Activated naive CD8-positive, alpha-beta T cell treated with anti-CD3 and anti-CD28 coated beads for 36 hours (primary cell): ENCODE results near the gene IGFBP7. TPM values are rescaled to one million over a fixed set of nuclear protein-coding genes. Genes with fewer than 3 reads are reported as not detected.
"Not testable (repeated sequence)": the region's sequence is repeated elsewhere in the genome, so short reads cannot be mapped to it uniquely, and the experiment has no call there.

ENCODE experiments used
- DNase-seq: peaks from one replicate; pipeline ENCODE4 v3.0.0; 2021
- H3K27ac Mint-ChIP-seq: one replicate; pipeline ENCODE4 v1.8.0; 2022; ENCODE audit warnings: mild to moderate bottlenecking, moderate library complexity, mixed read lengths
- H3K27me3 Mint-ChIP-seq: one replicate; pipeline ENCODE4 v1.8.0; 2022; ENCODE audit warnings: mild to moderate bottlenecking, mixed read lengths
- H3K36me3 Mint-ChIP-seq: one replicate; pipeline ENCODE4 v1.8.0; 2021; ENCODE audit warnings: mild to moderate bottlenecking, mixed read lengths
- H3K4me1 Mint-ChIP-seq: one replicate; pipeline ENCODE4 v1.8.0; 2021; ENCODE audit warnings: mixed read lengths
- H3K4me3 Mint-ChIP-seq: one replicate; pipeline ENCODE4 v1.8.0; 2022; ENCODE audit warnings: mild to moderate bottlenecking, moderate library complexity, mixed read lengths
- H3K9me3 Mint-ChIP-seq: one replicate; pipeline ENCODE4 v1.8.0; 2022; ENCODE audit warnings: mixed read lengths
- total RNA-seq, 2 experiments: library from RNA; stranded (reverse); gene quantifications; one replicate each; pipeline ENCODE4 v1.2.3, GENCODE V29; 2021

Gene IGFBP7
- total RNA-seq, 2 experiments from 2014 or later: not detected

DNA sequence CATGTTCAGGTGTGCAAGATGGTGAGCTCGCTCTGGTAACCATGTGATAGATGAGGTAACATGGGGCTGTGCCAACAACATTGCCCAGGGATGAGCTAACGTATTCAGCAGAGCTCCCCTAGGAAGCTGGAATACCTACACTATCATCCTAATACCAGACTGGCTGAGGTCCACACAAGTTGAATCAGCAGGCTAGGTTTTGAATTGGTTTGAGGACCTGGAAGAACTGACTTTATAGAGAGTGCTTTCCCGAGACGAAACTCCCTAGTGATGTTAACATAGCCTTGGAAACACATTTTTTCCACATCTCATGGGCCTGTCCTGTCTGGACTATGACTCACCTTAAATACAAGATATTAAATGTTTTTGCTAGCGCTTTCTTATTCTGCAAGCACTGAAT, 56.7 kb downstream of the IGFBP7 start:
- no peaks in the 10 kb centered on the region for H3K36me3 Mint-ChIP-seq
- no peak for DNase-seq
- no peak overlapping the region for H3K27ac Mint-ChIP-seq
- peaks cover 3% of the 10 kb centered on the region for H3K27me3 Mint-ChIP-seq
- H3K4me1 Mint-ChIP-seq: no peaks in the 10 kb centered on the region
- H3K4me3 Mint-ChIP-seq: no peak overlapping the region
- H3K9me3 Mint-ChIP-seq: no peaks in the 10 kb centered on the region

DNA sequence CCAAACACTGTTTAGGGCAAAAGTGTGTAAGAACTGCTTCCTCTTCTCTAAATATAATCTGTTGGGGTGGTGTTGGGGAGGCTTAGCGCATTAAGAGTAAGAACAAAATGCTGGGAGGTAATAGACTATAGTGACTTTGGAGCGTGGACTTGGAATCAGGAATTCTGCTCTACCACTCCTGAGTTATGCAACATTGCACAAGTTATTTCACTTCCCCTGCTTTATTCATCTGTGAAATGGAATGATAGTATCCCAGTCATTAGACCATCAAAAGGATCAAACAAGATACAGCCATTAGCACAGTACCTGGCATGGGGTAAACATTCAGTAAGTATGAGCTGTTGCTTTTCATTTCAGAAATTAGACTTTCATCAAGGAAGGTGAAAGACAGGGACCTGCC, 58.7 kb downstream of the IGFBP7 start:
- H3K36me3 Mint-ChIP-seq: no peaks in the 10 kb centered on the region
- H3K27ac Mint-ChIP-seq: no peak overlapping the region
- peaks cover 8% of the 10 kb centered on the region for H3K27me3 Mint-ChIP-seq
- H3K9me3 Mint-ChIP-seq: peaks cover 4% of the 10 kb centered on the region
- H3K4me3 Mint-ChIP-seq: no peak overlapping the region
- no peak for DNase-seq
- no peaks in the 10 kb centered on the region for H3K4me1 Mint-ChIP-seq

DNA sequence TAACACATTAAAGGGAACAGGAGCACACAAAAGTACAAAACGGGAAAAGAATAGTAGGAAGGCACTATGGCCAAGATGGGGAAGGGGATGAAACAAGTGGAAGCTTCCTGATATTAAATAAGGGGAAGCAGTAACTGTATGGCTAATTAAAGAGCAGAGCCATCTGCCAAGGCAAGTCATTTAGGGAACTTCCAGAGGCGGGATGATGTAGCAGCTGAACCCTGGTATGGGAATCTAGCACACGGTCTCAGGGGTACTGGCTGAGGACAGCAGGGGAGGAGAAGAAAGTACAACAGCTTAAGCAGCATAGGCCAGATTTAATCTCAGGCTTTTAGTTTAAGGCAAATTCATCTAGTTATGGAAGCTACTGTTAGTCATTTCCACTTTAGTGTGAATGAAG, 59.1 kb downstream of the IGFBP7 start:
- no peak for DNase-seq
- Mint-ChIP-seq H3K4me3 (no peak overlapping the region), H3K27me3 (peaks cover 8% of the 10 kb centered on the region), H3K4me1 (no peaks in the 10 kb centered on the region), H3K27ac (no peak overlapping the region), H3K9me3 (peaks cover 4% of the 10 kb centered on the region), H3K36me3 (no peaks in the 10 kb centered on the region)

DNA sequence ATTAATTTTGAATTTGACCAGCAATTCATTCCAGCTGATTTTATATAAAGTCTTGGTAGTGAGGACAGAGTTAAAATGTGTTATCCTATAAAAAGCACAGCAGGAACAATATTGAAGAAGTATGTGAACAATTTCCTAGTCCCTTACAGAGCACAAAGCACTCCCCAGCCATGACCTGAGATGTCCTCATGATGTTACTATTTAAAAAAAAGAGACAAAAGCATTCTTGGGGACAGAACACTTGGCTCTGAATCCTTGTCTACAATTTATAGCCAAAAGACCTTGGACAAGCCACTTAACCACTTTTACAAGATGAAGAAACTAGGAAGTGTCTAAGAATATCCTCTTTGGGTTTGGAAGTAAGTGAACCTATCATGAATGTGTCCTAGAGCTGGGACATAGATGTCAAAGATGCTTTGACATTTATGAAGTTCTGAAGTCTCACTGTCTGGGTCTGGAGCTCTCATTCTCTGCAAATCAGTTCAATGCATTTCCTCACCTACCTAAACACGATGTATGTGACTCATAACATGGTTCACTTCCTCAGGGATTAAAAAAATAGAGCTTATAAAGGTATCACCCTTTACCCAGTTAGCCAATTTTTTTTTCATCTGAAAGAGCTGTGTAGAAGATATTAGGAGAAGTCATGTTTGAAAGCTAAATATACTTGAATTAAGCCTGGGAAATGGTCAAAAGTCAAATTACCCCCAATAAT, 61.4 kb downstream of the IGFBP7 start:
- DNase-seq: no peak
- H3K4me1 Mint-ChIP-seq: no peaks in the 10 kb centered on the region
- peaks cover 4% of the 10 kb centered on the region for H3K9me3 Mint-ChIP-seq
- H3K4me3 Mint-ChIP-seq: no peak overlapping the region
- H3K27ac Mint-ChIP-seq: no peak overlapping the region
- H3K27me3 Mint-ChIP-seq: peaks cover 8% of the 10 kb centered on the region
- no peaks in the 10 kb centered on the region for H3K36me3 Mint-ChIP-seq

DNA sequence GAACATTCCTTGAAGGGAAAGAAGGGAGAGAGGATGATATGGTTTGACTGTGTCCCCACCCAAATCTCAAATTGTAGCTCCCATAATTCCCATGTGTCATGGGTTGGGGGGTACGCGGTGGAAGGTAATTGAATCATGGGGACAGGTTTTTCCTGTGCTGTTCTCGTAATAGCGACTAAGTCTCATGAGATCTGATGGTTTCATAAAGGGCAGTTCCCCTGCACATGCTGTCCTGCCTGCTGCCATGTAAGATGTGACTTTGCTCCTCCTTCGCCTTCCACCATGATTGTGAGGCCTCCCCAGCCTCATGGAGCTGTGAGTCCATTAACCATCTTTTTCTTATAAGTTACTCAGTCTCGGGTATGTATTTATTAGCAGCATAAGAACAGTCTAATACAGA, 63.1 kb downstream of the IGFBP7 start:
- H3K27ac Mint-ChIP-seq, H3K27me3 Mint-ChIP-seq, H3K4me1 Mint-ChIP-seq, H3K9me3 Mint-ChIP-seq, H3K4me3 Mint-ChIP-seq, H3K36me3 Mint-ChIP-seq, DNase-seq: not testable (repeated sequence)

DNA sequence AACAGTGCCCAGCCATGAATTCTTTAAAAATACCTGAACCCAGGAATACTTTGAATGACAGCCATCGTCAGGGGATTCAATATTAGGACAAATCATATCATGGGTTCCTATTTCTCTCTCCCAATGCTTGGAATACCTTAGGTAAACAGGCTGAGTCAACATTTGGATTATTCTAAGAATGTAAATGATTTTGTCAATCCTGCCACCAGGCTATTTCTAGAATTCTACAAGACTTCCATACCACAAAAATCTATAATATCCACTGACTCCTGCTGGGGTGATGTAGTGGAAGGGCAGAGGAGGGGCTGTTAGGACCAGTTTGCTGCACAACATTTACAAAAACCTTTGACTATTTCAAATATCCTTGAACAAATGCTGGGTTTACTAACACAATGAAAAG, 65.2 kb downstream of the IGFBP7 start:
- H3K9me3 Mint-ChIP-seq: peaks cover 4% of the 10 kb centered on the region
- H3K4me1 Mint-ChIP-seq: no peaks in the 10 kb centered on the region
- DNase-seq: no peak
- H3K4me3 Mint-ChIP-seq: no peak overlapping the region
- H3K27me3 Mint-ChIP-seq: peaks cover 17% of the 10 kb centered on the region
- H3K27ac Mint-ChIP-seq: no peak overlapping the region
- no peaks in the 10 kb centered on the region for H3K36me3 Mint-ChIP-seq

DNA sequence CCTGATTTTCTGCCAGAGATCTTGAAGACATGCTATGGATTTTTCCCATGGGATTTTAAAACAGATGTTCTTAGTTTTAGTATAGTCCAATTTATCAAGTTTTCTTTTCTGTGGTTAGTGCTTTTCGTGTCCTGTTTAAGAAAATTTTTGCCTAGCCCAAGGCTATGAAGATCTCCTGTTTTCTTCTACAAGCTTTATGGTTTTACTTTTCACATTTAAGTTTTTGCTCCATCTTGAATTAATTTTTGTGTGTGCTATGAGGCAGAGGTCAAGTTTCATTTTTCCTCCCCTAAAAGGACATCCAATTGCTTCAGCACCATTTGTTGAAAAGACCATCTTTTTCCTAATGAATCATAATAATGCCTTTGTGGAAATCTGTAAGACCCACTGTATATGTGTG, 65.9 kb downstream of the IGFBP7 start:
- H3K9me3 Mint-ChIP-seq: peaks cover 4% of the 10 kb centered on the region
- DNase-seq: no peak
- H3K36me3 Mint-ChIP-seq: no peaks in the 10 kb centered on the region
- no peak overlapping the region for H3K27ac Mint-ChIP-seq
- peaks cover 18% of the 10 kb centered on the region for H3K27me3 Mint-ChIP-seq
- H3K4me1 Mint-ChIP-seq: no peaks in the 10 kb centered on the region
- no peak overlapping the region for H3K4me3 Mint-ChIP-seq

DNA sequence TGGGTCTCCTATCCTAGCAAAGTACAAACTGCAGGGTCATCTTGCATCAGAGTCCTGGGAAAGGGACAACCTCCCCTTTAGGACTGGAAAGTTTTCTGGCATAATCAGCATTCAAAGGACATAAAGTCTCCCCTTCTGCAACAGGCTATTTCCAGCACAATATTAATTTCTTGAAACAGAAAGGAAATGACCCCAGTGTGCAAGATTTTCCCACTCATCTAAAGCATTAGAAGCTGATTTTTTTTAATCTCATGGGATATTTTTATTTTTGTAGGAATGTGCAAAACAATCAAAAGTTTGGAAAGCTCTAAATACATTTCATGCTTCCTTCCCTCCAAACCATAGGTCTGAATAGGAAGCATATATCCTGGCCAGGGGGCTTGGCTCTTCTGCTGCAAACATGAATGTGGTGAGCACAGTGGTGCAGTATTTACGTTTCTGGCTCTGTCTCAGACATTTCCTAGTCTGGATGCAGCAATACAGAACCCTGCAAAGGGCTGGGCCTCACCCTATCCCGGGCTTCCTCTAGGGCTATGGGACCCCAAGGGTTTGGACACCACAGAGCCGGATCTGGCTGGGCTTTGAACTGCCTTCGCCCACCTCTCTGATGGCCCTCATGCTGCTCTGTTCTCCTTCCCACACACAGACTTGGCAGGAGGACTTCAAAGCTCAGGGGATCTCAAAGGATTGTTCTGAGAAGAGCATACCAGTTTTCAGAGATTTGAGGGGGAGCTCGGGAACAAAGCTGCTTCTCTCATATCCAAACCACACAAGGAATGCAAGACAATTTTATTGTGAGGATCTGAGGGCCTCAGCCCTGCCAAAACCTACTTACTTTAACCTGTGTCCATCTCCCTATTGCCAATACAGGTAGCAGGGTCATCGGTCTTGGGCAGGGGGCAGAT, 66.6 kb downstream of the IGFBP7 start:
- Mint-ChIP-seq H3K36me3 (no peaks in the 10 kb centered on the region), H3K4me3 (no peak overlapping the region), H3K9me3 (peaks cover 4% of the 10 kb centered on the region), H3K27me3 (peaks cover 21% of the 10 kb centered on the region), H3K4me1 (no peaks in the 10 kb centered on the region), H3K27ac (no peak overlapping the region)
- no peak for DNase-seq

DNA sequence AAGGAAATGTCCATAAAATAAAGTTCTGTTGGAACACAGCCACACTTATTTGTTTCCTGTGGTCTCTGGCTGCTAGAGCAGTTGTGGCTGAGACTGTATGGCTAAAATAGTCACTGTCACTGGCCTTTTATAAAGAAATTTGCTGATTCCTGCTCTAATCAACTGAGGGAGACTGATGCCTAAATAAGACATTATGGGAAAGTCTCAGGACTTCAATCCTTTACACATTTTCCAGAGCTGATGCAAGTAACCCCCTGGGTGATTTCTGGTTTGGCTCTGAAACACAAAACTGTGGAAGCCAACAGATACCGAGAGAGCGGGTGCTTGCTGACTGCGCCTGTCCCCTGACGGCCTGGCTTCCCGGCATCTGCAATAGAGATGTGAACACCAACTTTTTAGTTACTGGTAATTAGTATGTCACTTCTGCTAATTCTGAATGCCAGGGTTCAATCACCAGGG, 67.4 kb downstream of the IGFBP7 start:
- peaks cover 3% of the 10 kb centered on the region for H3K4me1 Mint-ChIP-seq

DNA sequence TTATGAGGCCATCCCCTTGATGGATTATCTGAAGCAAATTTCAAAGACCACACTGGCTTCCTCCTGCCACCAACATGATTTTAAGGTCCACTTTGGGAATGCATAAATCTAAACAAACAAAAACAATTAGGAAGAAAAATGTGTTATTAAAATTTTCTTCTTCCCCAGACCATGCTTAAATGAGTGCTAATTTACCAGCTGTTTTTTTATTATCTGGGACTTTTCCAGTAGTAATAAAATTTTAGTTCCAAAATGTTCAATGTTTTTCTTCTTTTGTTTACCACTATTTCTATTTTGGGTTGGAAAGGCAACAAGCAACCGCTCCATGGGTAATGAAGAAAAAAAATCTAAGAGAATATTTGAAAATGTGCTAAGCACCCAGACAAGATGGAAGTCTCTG, 69.2 kb downstream of the IGFBP7 start:
- Mint-ChIP-seq H3K9me3 (no peaks in the 10 kb centered on the region), H3K36me3 (no peaks in the 10 kb centered on the region)

More for the DNA sequence above, 67.4 kb downstream of the IGFBP7 start:
- Mint-ChIP-seq H3K36me3 (no peaks in the 10 kb centered on the region), H3K27ac (no peak overlapping the region), H3K4me3 (no peak overlapping the region), H3K27me3 (peaks cover 29% of the 10 kb centered on the region), H3K9me3 (peaks cover 4% of the 10 kb centered on the region)
- no peak for DNase-seq

DNA sequence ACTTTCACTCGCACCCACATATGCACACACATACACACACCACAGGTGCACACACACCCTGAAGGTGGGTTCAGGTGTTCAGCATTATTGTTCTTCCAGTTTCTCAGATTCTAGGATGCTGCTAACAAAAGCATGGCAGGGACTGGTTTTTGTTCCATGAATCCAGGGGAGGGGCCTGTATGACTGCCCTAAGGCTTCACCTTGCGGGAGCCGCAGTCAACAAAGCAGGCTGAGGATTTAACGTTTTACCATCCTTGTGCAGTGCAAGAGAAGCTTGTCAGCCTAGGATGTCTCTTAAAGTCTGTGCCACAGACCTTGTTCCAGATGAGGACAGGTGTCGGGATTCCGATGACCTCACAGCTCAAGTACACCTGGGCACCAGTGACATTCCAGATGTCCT, 69.7 kb downstream of the IGFBP7 start:
- no peaks in the 10 kb centered on the region for H3K36me3 Mint-ChIP-seq
- no peak overlapping the region for H3K4me3 Mint-ChIP-seq
- peaks cover 21% of the 10 kb centered on the region for H3K27me3 Mint-ChIP-seq
- H3K4me1 Mint-ChIP-seq: peaks cover 3% of the 10 kb centered on the region
- no peak for DNase-seq
- no peaks in the 10 kb centered on the region for H3K9me3 Mint-ChIP-seq
- H3K27ac Mint-ChIP-seq: no peak overlapping the region

More for the DNA sequence above, 69.2 kb downstream of the IGFBP7 start:
- Mint-ChIP-seq H3K4me1 (peaks cover 3% of the 10 kb centered on the region), H3K4me3 (no peak overlapping the region), H3K27ac (no peak overlapping the region), H3K27me3 (peaks cover 21% of the 10 kb centered on the region)
- no peak for DNase-seq

DNA sequence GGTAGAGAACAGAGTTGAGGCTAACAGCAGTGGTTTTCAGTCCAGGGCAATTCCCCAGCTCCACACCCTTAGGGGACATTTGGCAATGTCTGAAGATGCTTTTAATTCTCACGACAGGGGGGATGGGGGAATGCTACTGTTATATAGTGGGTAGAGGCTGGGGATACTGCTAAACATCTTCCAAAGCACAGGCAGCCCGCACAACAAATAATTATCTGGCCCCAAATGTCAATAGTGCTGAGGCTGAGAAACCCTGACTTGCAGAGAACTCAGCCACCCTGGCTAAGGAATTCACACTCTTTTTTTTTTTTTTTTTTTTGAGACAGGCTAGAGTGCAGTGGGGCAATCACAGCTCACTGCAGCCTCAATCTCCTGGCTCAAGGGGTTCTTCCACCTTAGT, 70.8 kb downstream of the IGFBP7 start:
- Mint-ChIP-seq H3K4me3 (no peak overlapping the region), H3K9me3 (no peaks in the 10 kb centered on the region), H3K36me3 (no peaks in the 10 kb centered on the region), H3K27ac (no peak overlapping the region), H3K4me1 (peaks cover 3% of the 10 kb centered on the region), H3K27me3 (peaks cover 21% of the 10 kb centered on the region)
- no peak for DNase-seq

DNA sequence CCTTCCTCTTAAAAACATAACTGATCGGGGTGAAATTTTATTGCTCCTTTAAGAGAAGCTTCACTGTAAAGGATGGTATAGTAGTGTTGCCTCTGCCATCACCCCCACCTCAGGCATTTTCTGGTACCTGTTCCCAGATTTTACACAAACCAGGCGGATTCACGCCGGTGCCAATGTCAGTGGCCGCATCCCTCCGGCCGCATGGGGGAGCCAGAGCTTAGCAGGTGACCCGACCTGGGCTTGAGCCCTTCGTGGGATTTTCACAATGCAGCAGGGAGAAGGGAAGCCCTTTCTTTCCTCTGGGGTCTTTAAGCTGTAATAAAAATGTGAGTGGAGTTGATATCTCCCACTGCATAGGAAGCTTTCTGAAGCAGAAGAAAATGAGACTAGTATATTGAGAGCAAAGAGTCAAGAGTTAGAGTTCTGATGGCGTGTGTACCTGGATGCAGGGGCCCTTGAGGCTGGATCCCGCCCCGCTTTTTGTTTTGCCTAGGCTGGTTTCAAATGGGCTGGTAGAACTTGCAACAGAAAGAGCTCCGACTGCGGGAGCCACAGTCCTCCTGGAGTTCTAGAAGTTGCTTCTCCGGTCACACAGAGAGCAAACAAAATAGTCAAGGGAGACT, 72.1 kb downstream of the IGFBP7 start:
- H3K27ac Mint-ChIP-seq: no peak overlapping the region
- no peaks in the 10 kb centered on the region for H3K36me3 Mint-ChIP-seq
- DNase-seq: peak; percentile 22
- H3K27me3 Mint-ChIP-seq: peaks cover 21% of the 10 kb centered on the region
- peaks cover 3% of the 10 kb centered on the region for H3K4me1 Mint-ChIP-seq
- H3K9me3 Mint-ChIP-seq: no peaks in the 10 kb centered on the region
- no peak overlapping the region for H3K4me3 Mint-ChIP-seq

DNA sequence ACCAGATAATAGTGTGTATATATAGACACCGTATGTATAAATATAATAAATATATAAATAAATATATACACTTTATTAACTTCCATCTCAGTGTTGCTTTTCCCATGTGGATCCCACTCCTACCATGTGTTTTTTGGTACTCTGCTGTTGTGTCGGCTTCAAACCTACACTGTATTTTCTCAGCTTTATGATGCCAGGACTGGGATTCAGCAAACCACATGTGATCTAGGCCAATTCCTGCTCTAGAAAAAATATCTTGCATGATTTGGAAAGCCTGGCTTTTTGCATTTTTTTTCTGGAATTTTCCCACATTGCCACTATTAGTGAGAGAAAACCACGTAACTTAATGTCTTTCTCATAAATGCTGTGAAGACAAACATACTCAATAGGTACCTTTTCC, 75.7 kb downstream of the IGFBP7 start:
- H3K4me1 Mint-ChIP-seq: peaks cover 3% of the 10 kb centered on the region
- no peak for DNase-seq
- H3K36me3 Mint-ChIP-seq: peaks cover 6% of the 10 kb centered on the region
- H3K4me3 Mint-ChIP-seq: no peak overlapping the region
- no peak overlapping the region for H3K27ac Mint-ChIP-seq
- no peaks in the 10 kb centered on the region for H3K9me3 Mint-ChIP-seq
- H3K27me3 Mint-ChIP-seq: peaks cover 12% of the 10 kb centered on the region

DNA sequence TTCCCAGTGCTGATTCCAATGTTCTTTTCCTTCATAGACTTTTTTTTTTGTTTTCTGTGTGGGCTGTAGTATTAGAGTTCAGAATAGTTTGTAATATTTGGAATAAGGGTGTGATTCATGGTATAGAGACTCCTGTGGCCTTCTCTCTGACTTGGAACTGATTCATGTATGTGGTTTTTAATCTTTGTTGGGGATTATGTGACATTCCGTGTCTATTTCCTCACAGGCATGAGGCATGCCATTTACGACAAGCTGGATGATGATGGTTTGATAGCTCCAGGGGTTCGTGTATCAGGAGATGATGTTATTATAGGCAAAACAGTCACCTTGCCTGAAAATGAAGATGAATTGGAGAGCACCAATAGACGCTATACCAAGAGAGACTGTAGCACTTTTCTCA, 87.1 kb downstream of the IGFBP7 start:
- Mint-ChIP-seq H3K36me3 (peaks cover 31% of the 10 kb centered on the region), H3K4me3 (no peak overlapping the region), H3K27ac (no peak overlapping the region), H3K27me3 (no peaks in the 10 kb centered on the region), H3K4me1 (peaks cover 2% of the 10 kb centered on the region), H3K9me3 (no peaks in the 10 kb centered on the region)
- DNase-seq: no peak
